ENCODE measurements around the gene AP3M1.

AP3M1 gene

DNA sequence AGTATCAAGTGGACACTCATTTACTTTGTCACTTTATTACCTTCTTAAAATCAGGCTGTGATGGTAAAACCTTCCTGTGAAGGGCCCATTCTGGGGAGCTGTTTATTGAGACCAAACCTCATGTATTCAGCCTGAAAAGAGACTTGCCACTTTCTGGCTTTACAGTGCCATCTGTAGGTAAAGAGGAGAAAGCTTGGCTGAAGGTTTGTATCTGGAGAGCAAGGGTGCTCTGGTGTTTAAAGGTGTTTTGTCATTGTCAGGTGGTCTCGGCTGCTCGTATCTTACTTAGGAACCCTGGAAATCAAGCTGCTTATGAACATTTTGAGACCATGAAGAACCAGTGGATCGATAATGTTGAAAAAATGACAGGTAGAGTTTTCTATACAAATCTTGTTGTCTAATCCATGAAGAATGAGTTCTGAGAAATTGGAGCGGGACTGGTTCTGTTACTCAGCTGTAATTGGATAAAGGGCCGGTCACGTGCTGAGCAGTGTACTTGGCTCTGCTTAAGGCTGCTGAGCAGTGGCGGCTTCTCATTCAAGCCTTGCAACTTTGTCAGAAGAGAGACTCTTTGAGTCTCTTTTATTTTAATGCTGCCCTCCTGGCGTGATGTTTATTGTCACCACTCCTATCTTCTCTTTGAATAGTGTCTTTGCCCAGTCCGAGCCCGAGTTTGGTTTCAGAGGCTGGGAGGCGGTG, 46.9 kb downstream of the AP3M1 start:
- no peaks in the 10 kb centered on the region for H3K9me3 ChIP-seq
- peaks cover 14% of the 10 kb centered on the region; the same call in 1 of the 2 replicates for H4K20me1 ChIP-seq
- H3K27me3 ChIP-seq = no peaks in the 10 kb centered on the region
- H3K4me2 ChIP-seq = no peak overlapping the region
- peaks cover 100% of the 10 kb centered on the region for H3K36me3 ChIP-seq
- no peaks in the 10 kb centered on the region for H3K4me1 ChIP-seq
- no peak overlapping the region for H3K27ac ChIP-seq
- H3K9ac ChIP-seq = no peak overlapping the region
- H3K4me3 ChIP-seq = no peak overlapping the region
- TF ChIP-seq Cebpa-rat (IDR thresholded peaks at IDR 0.05) = no peak

DNA sequence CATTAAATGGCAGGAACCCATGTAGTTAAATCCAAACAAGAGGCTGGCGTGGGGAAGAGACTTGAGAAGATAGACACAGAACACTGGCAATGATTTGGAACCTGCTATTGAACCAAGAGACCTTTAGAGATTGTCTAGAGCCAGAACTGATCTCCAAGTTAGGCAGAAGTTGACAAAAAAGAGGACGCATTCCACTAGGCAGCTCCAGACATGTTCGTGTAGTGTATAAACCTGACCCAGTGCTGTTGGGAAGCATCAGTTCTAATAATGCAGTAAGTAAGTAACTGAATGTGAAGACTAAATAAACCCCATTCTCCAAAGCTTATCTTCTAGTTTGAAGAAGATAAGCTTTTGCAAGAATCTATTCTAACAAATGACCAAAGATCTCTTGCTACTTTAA, 50.8 kb downstream of the AP3M1 start:
- H3K9ac ChIP-seq = no peak overlapping the region
- H3K9me3 ChIP-seq = no peaks in the 10 kb centered on the region
- H3K27ac ChIP-seq = no peak overlapping the region
- no peak for TF ChIP-seq Cebpa-rat (IDR thresholded peaks at IDR 0.05)
- peaks cover 10% of the 10 kb centered on the region for H4K20me1 ChIP-seq
- no peak overlapping the region for H3K4me3 ChIP-seq
- H3K4me1 ChIP-seq = peaks cover 32% of the 10 kb centered on the region
- H3K27me3 ChIP-seq = no peaks in the 10 kb centered on the region
- H3K4me2 ChIP-seq = no peak overlapping the region
- peaks cover 94% of the 10 kb centered on the region for H3K36me3 ChIP-seq

DNA sequence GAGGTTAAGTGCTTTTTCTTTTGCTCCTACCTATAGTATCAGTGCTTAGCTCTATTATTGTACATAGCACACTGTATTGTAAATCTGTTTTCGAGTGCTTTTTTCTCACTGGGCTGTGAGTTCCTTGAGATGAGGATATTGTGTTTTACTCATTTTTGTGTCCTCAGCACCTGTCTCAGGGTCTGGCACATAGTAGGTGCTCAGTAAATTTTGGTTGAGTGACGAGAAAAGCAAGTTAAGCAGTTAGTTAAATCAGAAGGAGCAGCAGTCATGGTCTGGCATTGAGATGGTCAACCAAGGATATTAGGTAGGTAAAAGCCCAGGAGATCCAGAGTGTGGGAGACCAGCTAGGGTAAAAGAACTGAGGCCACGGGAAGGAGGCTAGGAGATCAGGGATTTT, 51.2 kb downstream of the AP3M1 start:
- Histone ChIP-seq H3K36me3 (peaks cover 94% of the 10 kb centered on the region), H3K9me3 (no peaks in the 10 kb centered on the region), H3K4me3 (no peak overlapping the region), H3K27ac (no peak overlapping the region), H3K4me1 (peaks cover 32% of the 10 kb centered on the region), H4K20me1 (peaks cover 10% of the 10 kb centered on the region), H3K4me2 (no peak overlapping the region), H3K9ac (no peak overlapping the region), H3K27me3 (no peaks in the 10 kb centered on the region)
- TF ChIP-seq Cebpa-rat (IDR thresholded peaks at IDR 0.05) = no peak

DNA sequence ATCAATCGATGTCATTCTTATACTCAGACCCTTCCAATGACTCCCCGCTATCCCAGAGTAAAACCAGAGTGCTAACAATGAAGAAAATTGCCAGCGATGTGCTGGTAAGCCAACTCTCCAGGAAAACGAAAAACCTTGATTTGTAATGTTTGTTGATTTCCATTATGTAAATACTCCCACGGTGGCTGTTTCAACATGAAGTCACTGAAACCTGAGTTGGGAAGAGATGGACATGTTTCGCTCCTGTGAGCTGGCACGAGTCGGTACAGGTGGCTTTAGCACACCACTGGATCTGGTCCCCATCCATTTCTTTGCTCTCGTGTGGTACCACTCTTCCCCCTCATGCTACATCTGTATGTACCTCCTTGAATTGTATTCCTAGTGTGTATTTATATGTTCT, 52.9 kb downstream of the AP3M1 start:
- H4K20me1 ChIP-seq = peaks cover 10% of the 10 kb centered on the region
- H3K4me1 ChIP-seq = peaks cover 32% of the 10 kb centered on the region
- peak overlapping the region; percentile 74 for H3K4me2 ChIP-seq
- TF ChIP-seq Cebpa-rat (IDR thresholded peaks at IDR 0.05) = no peak
- H3K9ac ChIP-seq = no peak overlapping the region
- H3K27me3 ChIP-seq = no peaks in the 10 kb centered on the region
- H3K9me3 ChIP-seq = no peaks in the 10 kb centered on the region
- no peak overlapping the region for H3K4me3 ChIP-seq
- no peak overlapping the region for H3K27ac ChIP-seq
- H3K36me3 ChIP-seq = peaks cover 94% of the 10 kb centered on the region

DNA sequence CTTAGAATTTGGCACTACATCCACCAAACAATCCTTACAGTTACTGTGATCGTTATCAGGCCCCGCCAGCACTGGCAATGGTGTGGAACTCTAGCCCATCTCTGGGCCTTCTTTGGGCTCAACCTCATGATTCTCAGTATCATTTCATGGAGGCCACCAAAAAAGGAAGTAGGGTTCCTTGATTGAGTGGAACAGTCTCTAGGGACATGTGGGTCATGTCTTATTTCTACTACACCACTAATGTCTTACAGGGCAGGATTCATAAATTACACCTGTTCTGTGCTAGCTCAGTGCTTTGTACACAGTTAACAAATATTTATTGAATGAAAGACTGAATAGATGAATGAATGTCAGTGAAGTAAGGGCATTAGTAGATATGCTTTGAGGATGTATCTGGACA, 53.9 kb downstream of the AP3M1 start:
- H3K9ac ChIP-seq = no peak overlapping the region
- H3K9me3 ChIP-seq = no peaks in the 10 kb centered on the region
- TF ChIP-seq Cebpa-rat (IDR thresholded peaks at IDR 0.05) = no peak
- H4K20me1 ChIP-seq = peaks cover 10% of the 10 kb centered on the region
- H3K4me1 ChIP-seq = peaks cover 32% of the 10 kb centered on the region
- peaks cover 94% of the 10 kb centered on the region for H3K36me3 ChIP-seq
- H3K27me3 ChIP-seq = no peaks in the 10 kb centered on the region
- H3K4me2 ChIP-seq = peak overlapping the region; percentile 74
- H3K4me3 ChIP-seq = no peak overlapping the region
- H3K27ac ChIP-seq = peak overlapping the region; percentile 27; the same call in 1 of the 2 replicates

DNA sequence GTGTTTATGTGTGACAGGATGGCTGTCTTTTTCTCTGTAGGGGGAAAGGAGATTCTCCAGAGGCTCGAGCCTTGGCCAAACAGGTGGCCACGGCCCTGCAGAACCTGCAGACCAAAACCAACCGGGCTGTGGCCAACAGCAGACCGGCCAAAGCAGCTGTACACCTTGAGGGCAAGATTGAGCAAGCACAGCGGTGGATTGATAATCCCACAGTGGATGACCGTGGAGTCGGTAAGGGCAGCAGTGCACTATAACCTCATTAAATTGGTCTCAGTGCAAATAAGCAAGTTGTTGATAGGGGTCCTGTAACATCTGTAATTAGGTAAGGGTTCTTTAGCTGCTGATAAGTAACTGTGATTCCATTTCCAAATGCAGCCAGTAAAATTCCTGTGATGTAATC, 56.4 kb downstream of the AP3M1 start:
- no peak overlapping the region for H3K4me2 ChIP-seq
- no peak overlapping the region for H3K9ac ChIP-seq
- peaks cover 10% of the 10 kb centered on the region for H4K20me1 ChIP-seq
- H3K36me3 ChIP-seq = peaks cover 94% of the 10 kb centered on the region
- H3K27ac ChIP-seq = no peak overlapping the region
- no peak overlapping the region for H3K4me3 ChIP-seq
- TF ChIP-seq Cebpa-rat (IDR thresholded peaks at IDR 0.05) = no peak
- peaks cover 32% of the 10 kb centered on the region for H3K4me1 ChIP-seq
- no peaks in the 10 kb centered on the region for H3K9me3 ChIP-seq
- H3K27me3 ChIP-seq = no peaks in the 10 kb centered on the region

DNA sequence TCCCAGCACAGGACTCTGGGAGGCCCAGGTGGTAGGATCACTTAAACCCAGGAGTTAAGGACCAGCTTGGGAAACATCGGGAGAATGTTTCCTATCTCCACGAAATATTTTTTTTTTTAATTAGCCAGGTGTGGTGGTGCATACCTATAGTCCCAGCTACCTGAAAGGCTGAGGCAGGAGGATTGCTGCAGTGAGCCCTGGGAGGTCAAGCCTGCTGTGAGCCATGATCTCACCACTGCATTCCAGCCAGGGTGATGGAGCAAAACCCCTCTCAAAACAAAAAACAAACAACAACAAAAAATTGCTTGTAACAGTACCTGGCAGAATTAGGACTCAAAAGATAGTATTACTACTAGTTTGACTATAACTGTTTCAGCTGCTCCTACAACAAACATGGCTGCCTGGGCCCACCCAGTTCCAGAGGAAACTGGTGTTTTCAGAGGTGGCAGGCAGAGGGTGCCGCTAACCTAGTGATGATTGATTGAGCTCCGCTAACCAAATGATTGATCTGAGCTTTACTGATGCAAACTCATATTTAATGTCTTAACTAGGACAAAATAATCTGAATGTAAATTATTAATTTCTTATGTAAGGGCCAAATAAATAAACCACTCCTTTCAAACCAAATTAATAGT, 57.0 kb downstream of the AP3M1 start:
- H3K27me3 ChIP-seq = no peaks in the 10 kb centered on the region

DNA sequence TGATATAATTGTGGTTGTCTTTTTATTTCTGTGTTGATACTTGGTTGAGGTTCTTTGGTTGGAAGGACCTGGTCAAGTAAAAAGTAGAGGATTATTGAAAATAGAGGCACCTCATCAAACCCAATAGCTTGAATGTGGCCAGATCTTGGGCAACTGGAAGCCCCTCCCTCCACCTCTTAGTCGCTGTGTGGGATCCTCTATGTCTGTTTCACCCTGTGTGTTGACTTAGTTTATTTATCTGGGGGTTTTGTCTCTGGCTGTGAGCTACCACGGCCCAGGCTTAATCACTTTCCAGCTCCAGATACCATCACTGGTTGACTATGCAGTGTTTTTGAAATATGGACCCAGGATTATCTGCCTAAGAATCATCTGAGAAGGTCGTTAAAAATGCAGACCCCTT, 58.3 kb downstream of the AP3M1 start:
- Histone ChIP-seq H3K4me1 (peaks cover 21% of the 10 kb centered on the region), H3K9ac (no peak overlapping the region), H3K27me3 (no peaks in the 10 kb centered on the region), H3K36me3 (peaks cover 94% of the 10 kb centered on the region), H4K20me1 (peaks cover 7% of the 10 kb centered on the region), H3K4me3 (no peak overlapping the region), H3K27ac (no peak overlapping the region), H3K4me2 (no peak overlapping the region), H3K9me3 (no peaks in the 10 kb centered on the region)
- no peak for TF ChIP-seq Cebpa-rat (IDR thresholded peaks at IDR 0.05)

More for the DNA sequence above, 57.0 kb downstream of the AP3M1 start:
- H3K9ac ChIP-seq = no peak overlapping the region
- H3K4me1 ChIP-seq = peaks cover 32% of the 10 kb centered on the region
- H3K4me3 ChIP-seq = no peak overlapping the region
- no peaks in the 10 kb centered on the region for H3K9me3 ChIP-seq
- H3K27ac ChIP-seq = no peak overlapping the region
- H3K36me3 ChIP-seq = peaks cover 94% of the 10 kb centered on the region
- no peak for TF ChIP-seq Cebpa-rat (IDR thresholded peaks at IDR 0.05)
- H3K4me2 ChIP-seq = no peak overlapping the region
- H4K20me1 ChIP-seq = peaks cover 10% of the 10 kb centered on the region

DNA sequence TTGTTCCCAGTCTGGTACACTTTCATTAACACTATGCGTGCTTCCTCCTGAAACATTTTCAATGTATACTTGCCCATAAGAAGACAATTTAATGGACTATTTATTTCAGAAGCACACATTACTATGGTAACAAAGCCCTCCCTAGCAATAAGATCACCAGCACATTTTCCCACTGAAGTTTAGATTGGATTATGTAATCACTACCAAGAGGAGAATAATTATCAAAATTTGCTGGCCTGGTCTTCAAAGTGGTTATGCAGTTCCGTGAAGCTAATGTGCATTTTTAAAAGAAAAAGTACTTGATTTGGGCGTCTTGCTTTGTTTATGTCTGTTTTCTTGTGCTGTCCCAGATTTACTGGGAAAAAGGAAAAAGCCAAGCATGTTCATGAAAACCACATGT, 61.9 kb downstream of the AP3M1 start:
- no peak overlapping the region for H3K9ac ChIP-seq
- TF ChIP-seq Cebpa-rat (IDR thresholded peaks at IDR 0.05) = no peak
- no peaks in the 10 kb centered on the region for H3K27me3 ChIP-seq
- no peaks in the 10 kb centered on the region for H3K9me3 ChIP-seq
- no peak overlapping the region for H3K27ac ChIP-seq
- no peak overlapping the region for H3K4me2 ChIP-seq
- no peaks in the 10 kb centered on the region for H3K4me1 ChIP-seq
- peaks cover 95% of the 10 kb centered on the region for H3K36me3 ChIP-seq
- H4K20me1 ChIP-seq = no peaks in the 10 kb centered on the region
- no peak overlapping the region for H3K4me3 ChIP-seq

DNA sequence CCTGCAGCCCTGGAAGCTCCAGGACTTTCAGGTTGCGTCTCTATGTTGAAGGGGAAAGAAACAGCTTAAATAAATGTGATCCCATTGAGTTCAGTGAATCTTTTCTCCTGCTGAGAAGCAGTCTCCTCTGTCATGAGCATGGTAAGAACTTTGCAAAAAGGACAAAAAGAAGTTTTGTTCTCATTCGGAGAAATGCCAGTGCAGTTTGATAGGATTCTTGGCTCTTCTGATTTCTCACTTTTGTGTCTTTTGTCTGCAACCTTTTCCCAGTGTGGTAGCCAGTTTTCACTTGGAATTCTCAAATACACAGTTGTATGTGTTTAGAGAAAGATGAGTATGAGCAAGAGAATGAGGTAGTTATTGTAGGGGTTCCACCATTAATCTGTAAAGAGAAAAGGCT, 64.3 kb downstream of the AP3M1 start:
- no peaks in the 10 kb centered on the region for H3K4me1 ChIP-seq
- no peaks in the 10 kb centered on the region for H3K27me3 ChIP-seq
- H3K27ac ChIP-seq = no peak overlapping the region
- no peak overlapping the region for H3K4me3 ChIP-seq
- no peaks in the 10 kb centered on the region for H3K9me3 ChIP-seq
- H3K36me3 ChIP-seq = peaks cover 90% of the 10 kb centered on the region
- H3K9ac ChIP-seq = no peak overlapping the region
- no peak for TF ChIP-seq Cebpa-rat (IDR thresholded peaks at IDR 0.05)
- no peak overlapping the region for H3K4me2 ChIP-seq
- H4K20me1 ChIP-seq = peaks cover 12% of the 10 kb centered on the region; the same call in 1 of the 2 replicates

All from BLaER1 (cell line).